ENCODE data around the gene IMPDH2. TPM values are rescaled to one million over a fixed set of nuclear protein-coding genes. Genes with fewer than 3 reads are reported as not detected.

IMPDH2 gene
- total RNA-seq, 2 experiments from 2014 or later, result 565 to 593 TPM

DNA sequence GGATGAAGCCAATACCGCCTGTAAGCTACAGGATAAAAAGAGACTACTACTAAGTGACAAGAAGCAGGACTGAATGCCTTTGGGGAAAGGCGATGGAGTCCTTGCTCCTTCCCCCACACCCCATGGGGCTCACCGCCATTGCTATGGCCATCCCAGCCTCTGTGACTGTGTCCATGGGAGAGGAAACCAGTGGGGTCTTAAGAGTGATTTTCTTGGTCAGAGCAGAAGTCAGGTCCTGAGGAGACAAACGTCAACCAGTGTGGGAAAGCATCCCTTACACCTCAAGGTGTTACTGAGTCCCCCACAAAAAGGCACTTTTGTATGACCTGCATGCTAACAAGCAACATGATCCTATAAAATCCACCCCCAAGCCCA, 913 bp downstream of the IMPDH2 start:
- Mint-ChIP-seq H3K36me3 (ENCODE audit: low read depth) (peaks cover 60% of the 10 kb centered on the region), H3K27me3 (ENCODE audit: low read depth) (no peaks in the 10 kb centered on the region), H3K9me3 (no peaks in the 10 kb centered on the region), H3K27ac (peak overlapping the region; percentile 89), H3K4me3 (peak overlapping the region; percentile 91), H3K4me1 (ENCODE audit: low read depth) (peaks cover 57% of the 10 kb centered on the region)
- intact Hi-C loops (cut with micrococcal nuclease), result loop anchor here (10.0 kb wide), 1 partner anchor 697 kb away; the partner anchor contains the start of gene GMPPB
- DNase-seq, result no peak
- CTCF ChIA-PET, result interaction anchor here (0.7 to 1.9 kb wide), 4 partner anchors 14 to 66 kb away, joined by 3 to 7 read pairs (median 4); partner anchors contain the start of genes QRICH1 and WDR6

DNA sequence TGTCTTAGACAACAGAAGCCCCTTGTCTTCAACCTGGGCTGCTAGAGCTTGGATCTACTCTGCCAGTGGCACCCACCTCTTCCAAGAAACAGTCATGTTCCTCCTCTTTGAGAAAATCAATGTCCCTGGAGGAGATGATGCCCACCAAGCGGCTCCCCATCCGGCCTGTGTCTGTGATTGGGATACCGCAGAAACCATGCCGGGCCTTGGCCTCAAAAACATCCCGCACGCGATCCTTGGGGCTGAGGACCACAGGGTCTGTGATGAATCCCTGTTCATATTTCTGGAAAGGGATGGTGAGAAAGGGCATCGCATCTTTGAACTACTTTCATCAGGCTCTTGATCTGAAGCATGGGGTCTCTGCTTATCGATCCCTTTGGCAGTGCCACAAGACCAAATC, 1.6 kb downstream of the IMPDH2 start:
- Mint-ChIP-seq H3K27me3 (ENCODE audit: low read depth) (no peaks in the 10 kb centered on the region), H3K4me1 (ENCODE audit: low read depth) (peaks cover 63% of the 10 kb centered on the region), H3K9me3 (no peaks in the 10 kb centered on the region), H3K4me3 (peak overlapping the region; percentile 91), H3K36me3 (ENCODE audit: low read depth) (peaks cover 62% of the 10 kb centered on the region), H3K27ac (peak overlapping the region; percentile 89)
- DNase-seq, result no peak
- intact Hi-C loops (cut with micrococcal nuclease), result loop anchor here (10.0 kb wide), 1 partner anchor 697 kb away; the partner anchor contains the start of gene GMPPB
- CTCF ChIA-PET, result no interaction called here

DNA sequence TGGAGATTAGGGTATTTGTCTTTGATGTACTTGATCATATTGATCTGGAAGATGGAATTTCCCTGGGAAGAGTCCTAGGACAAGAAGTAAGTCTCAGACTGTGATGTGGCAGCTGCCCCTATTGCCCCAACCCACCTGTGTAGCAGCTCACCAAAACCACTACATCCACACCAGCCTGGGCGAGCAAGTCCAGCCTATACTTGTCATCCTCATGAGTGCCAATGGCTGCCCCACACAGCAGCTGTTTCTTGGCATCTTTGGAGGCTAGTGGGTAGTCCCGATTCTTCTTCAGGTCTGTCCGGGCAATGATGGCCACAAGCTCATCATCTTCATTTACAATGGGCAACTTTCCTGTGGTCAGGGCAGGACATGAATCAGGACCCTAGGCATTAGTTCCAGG, 2.7 kb downstream of the IMPDH2 start:
- Mint-ChIP-seq H3K27me3 (ENCODE audit: low read depth) (no peaks in the 10 kb centered on the region), H3K36me3 (ENCODE audit: low read depth) (peaks cover 61% of the 10 kb centered on the region), H3K27ac (peak overlapping the region; percentile 64), H3K9me3 (no peaks in the 10 kb centered on the region), H3K4me3 (no peak overlapping the region), H3K4me1 (ENCODE audit: low read depth) (peaks cover 63% of the 10 kb centered on the region)
- no peak for DNase-seq
- intact Hi-C loops (cut with micrococcal nuclease), result loop anchor here (10.0 kb wide), 1 partner anchor 698 kb away; the partner anchor contains the start of gene GMPPB
- CTCF ChIA-PET, result interaction anchor here (0.5 to 2.4 kb wide), 5 partner anchors 12 to 65 kb away, joined by 3 to 9 read pairs (median 4); partner anchors contain the start of gene WDR6

DNA sequence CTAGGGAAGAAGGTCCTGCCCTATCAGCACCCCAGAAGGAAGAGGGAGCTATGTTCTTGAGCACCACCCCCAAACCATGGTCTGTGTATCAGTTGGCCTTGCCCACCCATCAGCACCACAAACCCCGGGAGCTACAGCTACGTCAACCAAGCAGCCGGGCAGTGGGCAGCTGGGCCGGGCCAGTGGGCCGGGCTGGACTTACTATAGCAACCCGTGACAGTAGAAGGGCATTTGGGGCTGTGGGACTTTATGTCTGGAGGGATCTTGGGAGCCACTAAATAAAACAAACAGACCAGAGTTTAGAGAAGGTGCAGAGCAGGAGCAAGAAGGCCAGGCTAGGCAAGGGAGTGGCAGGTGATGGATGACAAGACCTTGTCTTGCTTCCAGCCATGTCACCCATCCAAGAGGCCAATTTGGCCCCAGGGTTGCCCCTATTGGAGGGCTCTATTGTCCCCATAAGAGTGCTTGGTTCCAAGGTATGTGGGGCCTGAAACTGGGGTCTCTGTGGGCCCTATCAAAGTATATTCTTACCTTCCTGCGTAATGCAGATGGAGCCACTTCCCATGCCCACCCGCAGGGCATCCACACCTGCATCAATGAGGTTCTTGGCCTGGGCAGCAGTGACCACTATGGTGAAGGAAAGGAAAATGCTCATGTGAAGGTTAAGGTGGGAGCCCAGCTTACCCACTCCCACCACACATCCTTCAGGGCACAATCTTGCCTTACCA, 3.2 kb downstream of the IMPDH2 start:
- H3K27me3 Mint-ChIP-seq (ENCODE audit: low read depth), result no peaks in the 10 kb centered on the region
- peak overlapping the region; percentile 64 for H3K27ac Mint-ChIP-seq
- H3K4me3 Mint-ChIP-seq, result no peak overlapping the region
- H3K36me3 Mint-ChIP-seq (ENCODE audit: low read depth), result peaks cover 57% of the 10 kb centered on the region
- no peaks in the 10 kb centered on the region for H3K9me3 Mint-ChIP-seq
- intact Hi-C loops (cut with micrococcal nuclease), result loop anchor here (10.0 kb wide), 1 partner anchor 699 kb away; the partner anchor contains the start of gene GMPPB
- DNase-seq, result no peak
- H3K4me1 Mint-ChIP-seq (ENCODE audit: low read depth), result peaks cover 63% of the 10 kb centered on the region
- CTCF ChIA-PET, result interaction anchor here (1.0 to 2.4 kb wide), 4 partner anchors 12 to 38 kb away, joined by 4 to 9 read pairs (median 5); partner anchors contain the start of gene WDR6

DNA sequence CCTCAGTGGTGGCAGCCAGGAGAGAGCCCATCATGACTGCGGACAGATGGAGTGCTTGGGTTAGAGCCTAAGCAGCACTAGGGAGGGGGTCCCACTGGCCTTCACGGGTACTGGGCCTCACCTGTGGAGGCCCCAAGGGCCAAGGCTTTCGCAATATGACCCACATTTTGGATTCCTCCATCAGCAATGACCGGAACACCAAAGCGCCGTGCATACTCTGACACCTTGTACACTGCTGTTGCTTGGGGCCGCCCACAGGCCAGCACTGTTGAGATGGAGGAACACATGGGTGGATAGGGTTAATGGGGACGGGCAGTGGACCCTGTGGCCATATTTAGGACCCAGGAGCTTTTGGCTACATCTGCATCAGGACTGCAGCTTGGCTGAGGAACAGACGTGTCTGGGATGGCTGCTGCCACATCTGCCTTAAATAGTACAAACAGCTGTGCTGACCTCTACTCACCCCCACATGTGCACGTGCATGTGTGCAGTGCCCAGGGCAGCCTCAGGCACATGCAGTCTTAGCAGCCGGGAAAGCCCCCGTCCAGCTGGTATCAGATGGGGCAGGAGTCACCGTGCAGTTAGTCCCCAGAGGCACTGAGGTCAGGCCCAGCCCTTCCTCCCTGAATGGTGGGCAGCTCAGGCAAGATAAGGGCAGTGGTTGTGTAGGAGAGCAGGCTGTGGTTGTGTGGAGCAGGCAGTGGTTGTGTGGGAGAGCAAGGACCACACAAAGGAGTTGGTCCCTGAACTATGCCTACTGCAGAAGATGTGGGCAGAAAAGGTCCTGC, 4.0 kb downstream of the IMPDH2 start:
- peak overlapping the region; percentile 64 for H3K27ac Mint-ChIP-seq
- no peak for DNase-seq
- H3K36me3 Mint-ChIP-seq (ENCODE audit: low read depth), result peaks cover 57% of the 10 kb centered on the region
- CTCF ChIA-PET, result interaction anchor here (1.3 to 4.5 kb wide), 3 partner anchors 13 to 36 kb away, joined by 4 to 36 read pairs (median 9); partner anchors contain the start of genes P4HTM and WDR6
- H3K9me3 Mint-ChIP-seq, result no peaks in the 10 kb centered on the region
- intact Hi-C loops (cut with micrococcal nuclease), result loop anchor here (10.0 kb wide), 1 partner anchor 700 kb away; the partner anchor contains the start of gene GMPPB
- H3K4me1 Mint-ChIP-seq (ENCODE audit: low read depth), result peaks cover 64% of the 10 kb centered on the region
- no peak overlapping the region for H3K4me3 Mint-ChIP-seq
- no peaks in the 10 kb centered on the region for H3K27me3 Mint-ChIP-seq (ENCODE audit: low read depth)

DNA sequence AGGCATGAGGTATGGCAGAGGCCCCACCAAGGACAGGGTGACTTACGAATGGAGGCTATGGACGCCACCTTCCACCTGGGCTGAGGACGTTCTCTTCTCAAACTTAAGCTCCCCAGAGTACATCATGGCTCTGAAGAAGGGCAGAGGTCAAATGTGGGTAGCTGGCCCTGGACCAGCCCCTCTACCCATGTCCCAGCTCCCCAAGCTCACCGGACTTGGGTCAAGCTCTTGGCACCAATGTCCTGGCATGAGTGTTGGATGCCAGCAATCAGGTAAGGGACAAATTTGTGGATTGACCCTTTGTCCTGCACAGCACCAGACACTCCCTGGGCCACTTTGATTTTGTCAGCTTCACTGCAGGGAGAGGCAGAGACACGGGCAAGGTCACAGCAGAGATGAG, 4.7 kb downstream of the IMPDH2 start:
- Mint-ChIP-seq H3K9me3 (no peaks in the 10 kb centered on the region), H3K4me1 (ENCODE audit: low read depth) (peaks cover 65% of the 10 kb centered on the region), H3K36me3 (ENCODE audit: low read depth) (peaks cover 57% of the 10 kb centered on the region), H3K27me3 (ENCODE audit: low read depth) (no peaks in the 10 kb centered on the region), H3K27ac (no peak overlapping the region), H3K4me3 (peak overlapping the region; percentile 12)
- CTCF ChIA-PET, result interaction anchor here (4.5 kb wide), 1 partner anchor 36 kb away, joined by 36 read pairs; the partner anchor contains the start of gene P4HTM
- no peak for DNase-seq
- intact Hi-C loops (cut with micrococcal nuclease), result loop anchor here (5.0 to 10.0 kb wide), 6 partner anchors 143 to 763 kb away; partner anchors contain the start of genes APEH, CCDC71, GMPPB and GPX1

DNA sequence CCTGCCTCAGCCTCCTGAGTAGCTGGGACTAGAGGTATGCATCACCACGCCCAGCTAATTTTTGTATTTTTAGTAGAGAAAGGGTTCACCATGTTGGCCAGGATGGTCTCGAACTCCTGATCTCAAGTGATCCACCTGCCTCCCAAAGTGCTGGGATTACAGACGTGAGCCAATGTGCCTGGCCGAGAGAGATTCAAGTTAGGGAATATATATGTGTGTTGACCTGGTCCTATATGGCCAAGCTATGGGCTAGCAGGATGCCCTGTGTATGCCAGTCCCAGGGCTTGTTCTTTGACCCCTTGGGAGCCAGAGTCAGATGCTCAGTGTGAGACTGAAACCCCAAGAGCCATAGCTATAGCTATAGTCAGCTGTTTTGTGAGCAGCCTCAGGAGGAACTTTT, 5.4 kb downstream of the IMPDH2 start:
- Mint-ChIP-seq H3K27me3 (ENCODE audit: low read depth) (no peaks in the 10 kb centered on the region), H3K27ac (peak overlapping the region; percentile 38), H3K4me1 (ENCODE audit: low read depth) (peaks cover 69% of the 10 kb centered on the region), H3K36me3 (ENCODE audit: low read depth) (peaks cover 55% of the 10 kb centered on the region), H3K4me3 (peak overlapping the region; percentile 96), H3K9me3 (no peaks in the 10 kb centered on the region)
- CTCF ChIA-PET, result interaction anchor here (0.6 to 8.7 kb wide), 3 partner anchors 14 to 147 kb away, joined by 3 to 84 read pairs (median 36); partner anchors contain the start of genes P4HTM and WDR6
- intact Hi-C loops (cut with micrococcal nuclease), result loop anchor here (5.0 to 10.0 kb wide), 6 partner anchors 144 to 764 kb away; partner anchors contain the start of genes APEH, CCDC71, GMPPB and GPX1
- DNase-seq, result no peak

DNA sequence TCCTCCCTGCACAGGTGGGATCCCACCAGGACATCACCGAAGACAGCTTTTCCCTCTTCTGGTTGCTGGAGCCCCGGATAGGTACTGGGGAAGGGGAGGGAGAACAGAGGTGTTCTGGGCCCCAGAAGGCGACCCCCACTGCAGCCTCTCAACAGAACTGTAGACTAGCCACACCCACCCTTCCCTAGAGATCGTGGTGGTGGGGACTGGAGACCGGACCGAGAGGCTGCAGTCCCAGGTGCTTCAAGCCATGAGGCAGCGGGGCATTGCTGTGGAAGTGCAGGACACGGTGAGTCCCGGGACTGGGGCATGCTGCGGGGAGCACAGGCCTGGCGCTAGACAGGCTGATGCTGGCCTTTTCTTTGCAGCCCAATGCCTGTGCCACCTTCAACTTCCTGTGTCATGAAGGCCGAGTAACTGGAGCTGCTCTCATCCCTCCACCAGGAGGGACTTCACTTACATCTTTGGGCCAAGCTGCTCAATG, 6.5 kb downstream of the IMPDH2 start:
- Mint-ChIP-seq H3K27me3 (ENCODE audit: low read depth) (no peaks in the 10 kb centered on the region), H3K4me1 (ENCODE audit: low read depth) (peaks cover 63% of the 10 kb centered on the region), H3K36me3 (ENCODE audit: low read depth) (peaks cover 48% of the 10 kb centered on the region), H3K9me3 (no peaks in the 10 kb centered on the region), H3K27ac (peak overlapping the region; percentile 97), H3K4me3 (peak overlapping the region; percentile 96)
- CTCF ChIA-PET, result interaction anchor here (0.5 to 8.7 kb wide), 12 partner anchors 8 to 1936 kb away, joined by 3 to 84 read pairs (median 6); partner anchors contain the start of genes P4HTM, QRICH1 and WDR6
- DNase-seq, result no peak
- intact Hi-C loops (cut with micrococcal nuclease), result loop anchor here (5.0 to 10.0 kb wide), 6 partner anchors 145 to 765 kb away; partner anchors contain the start of genes APEH, CCDC71, GMPPB and GPX1

DNA sequence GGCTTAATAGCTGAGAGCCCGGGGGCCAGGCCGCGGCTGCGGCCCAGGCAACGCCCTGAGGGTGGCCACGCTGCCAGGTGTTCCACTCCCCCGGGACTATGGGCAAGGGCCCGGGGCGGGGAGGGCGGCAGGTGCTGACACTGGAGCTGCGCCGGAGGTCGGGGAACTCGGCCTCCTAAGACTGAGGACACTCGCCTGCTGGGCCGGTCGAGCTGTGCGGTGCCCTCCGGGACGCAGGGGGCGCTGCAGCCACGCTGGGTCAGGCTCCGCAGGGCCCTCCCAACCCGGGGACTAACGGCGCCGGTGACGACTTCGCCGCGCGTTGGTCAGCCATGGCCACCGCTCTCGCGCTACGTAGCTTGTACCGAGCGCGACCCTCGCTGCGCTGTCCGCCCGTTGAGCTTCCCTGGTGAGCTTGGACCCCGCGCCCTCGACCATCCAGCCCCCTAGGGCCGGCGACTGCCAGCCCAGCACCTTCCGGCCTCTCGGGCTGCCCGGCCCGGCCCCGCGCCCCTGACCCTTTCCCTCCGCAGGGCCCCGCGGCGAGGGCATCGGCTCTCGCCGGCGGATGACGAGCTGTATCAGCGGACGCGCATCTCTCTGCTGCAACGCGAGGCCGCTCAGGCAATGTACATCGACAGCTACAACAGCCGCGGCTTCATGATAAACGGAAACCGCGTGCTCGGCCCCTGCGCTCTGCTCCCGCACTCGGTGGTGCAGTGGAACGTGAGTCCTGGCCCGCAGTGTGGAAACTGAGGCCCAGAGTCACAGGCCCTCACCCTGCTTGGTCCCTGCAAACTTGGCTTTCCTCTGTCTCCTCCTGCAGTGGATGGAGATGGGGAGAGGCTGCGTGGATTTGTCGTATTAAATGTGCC, 7.1 kb downstream of the IMPDH2 start, which contains the start of gene NDUFAF3:
TSS of gene NDUFAF3 (plus strand) at position 309 of the 875 bp plus-strand sequence. CDS start at position 333, 24 bp downstream.
- intact Hi-C loops (cut with micrococcal nuclease), result loop anchor here (1.0 to 10.0 kb wide), 11 partner anchors 7 to 765 kb away; partner anchors contain the start of genes APEH, CCDC71, GMPPB and GPX1
- DNase-seq, result peak; percentile 95
- H3K9me3 Mint-ChIP-seq, result no peaks in the 10 kb centered on the region
- H3K4me1 Mint-ChIP-seq (ENCODE audit: low read depth), result peaks cover 60% of the 10 kb centered on the region
- H3K36me3 Mint-ChIP-seq (ENCODE audit: low read depth), result peaks cover 42% of the 10 kb centered on the region
- no peaks in the 10 kb centered on the region for H3K27me3 Mint-ChIP-seq (ENCODE audit: low read depth)
- H3K4me3 Mint-ChIP-seq, result peak within 1 kb of the TSS; percentile 96
- CTCF ChIA-PET, result interaction anchor here (0.6 to 8.7 kb wide), 14 partner anchors 9 to 448 kb away, joined by 3 to 84 read pairs (median 6); partner anchors contain the start of genes DAG1, IP6K2, P4HTM and QRICH1
- peak within 1 kb of the TSS; percentile 97 for H3K27ac Mint-ChIP-seq

DNA sequence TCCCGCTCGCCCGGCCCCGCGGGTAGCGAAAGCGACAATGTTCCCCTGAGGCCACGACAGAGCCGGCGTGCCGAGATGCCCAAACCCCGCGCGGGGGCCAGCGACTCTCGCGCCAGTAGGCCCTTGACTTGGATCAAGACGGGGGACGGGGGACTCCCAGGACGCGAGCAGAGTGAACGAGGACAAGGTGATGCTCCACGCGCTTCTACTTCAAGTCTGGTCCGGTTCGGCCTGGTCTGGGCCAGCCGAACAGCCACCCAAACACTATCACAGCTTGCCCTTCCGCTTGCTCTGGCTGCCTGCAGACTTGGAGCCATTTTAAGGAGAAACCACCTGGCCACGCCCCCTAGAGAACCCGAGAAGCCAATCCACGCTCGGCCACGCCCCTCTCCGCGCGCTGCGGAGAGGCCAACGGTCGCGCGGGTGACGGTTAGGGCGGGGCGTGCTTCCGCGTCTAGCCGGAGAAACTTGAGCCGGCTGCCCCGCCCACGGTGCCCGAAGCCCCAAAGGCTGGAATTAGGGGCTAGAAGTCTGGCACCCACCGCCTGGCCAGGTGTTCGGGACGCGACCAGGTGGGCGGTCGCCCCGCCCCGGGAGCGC, 7.9 kb downstream of the IMPDH2 start:
- Mint-ChIP-seq H3K9me3 (no peaks in the 10 kb centered on the region), H3K4me3 (peak overlapping the region; percentile 96), H3K27me3 (ENCODE audit: low read depth) (no peaks in the 10 kb centered on the region), H3K36me3 (ENCODE audit: low read depth) (peaks cover 34% of the 10 kb centered on the region), H3K27ac (peak overlapping the region; percentile 95), H3K4me1 (ENCODE audit: low read depth) (peaks cover 53% of the 10 kb centered on the region)
- intact Hi-C loops (cut with micrococcal nuclease), result loop anchor here (1.0 to 10.0 kb wide), 11 partner anchors 8 to 766 kb away; partner anchors contain the start of genes APEH, CCDC71, GMPPB and GPX1
- CTCF ChIA-PET, result interaction anchor here (0.6 to 8.7 kb wide), 11 partner anchors 10 to 1251 kb away, joined by 3 to 84 read pairs (median 5); partner anchors contain the start of genes DAG1, IP6K2, P4HTM and QRICH1
- DNase-seq, result peak; percentile 99
